IPS-NIHi7 (cell line): ENCODE results near the gene P2RY2.
A peak's percentile ranks its signal among the peaks of the same experiment; 100 is the strongest.

Source experiments
- DNase-seq: peaks from one replicate; pipeline ENCODE4 v3.0.0; 2012; ENCODE audit warnings: mixed read lengths; ENCODE audit errors: extremely low spot score

Gene P2RY2

DNA sequence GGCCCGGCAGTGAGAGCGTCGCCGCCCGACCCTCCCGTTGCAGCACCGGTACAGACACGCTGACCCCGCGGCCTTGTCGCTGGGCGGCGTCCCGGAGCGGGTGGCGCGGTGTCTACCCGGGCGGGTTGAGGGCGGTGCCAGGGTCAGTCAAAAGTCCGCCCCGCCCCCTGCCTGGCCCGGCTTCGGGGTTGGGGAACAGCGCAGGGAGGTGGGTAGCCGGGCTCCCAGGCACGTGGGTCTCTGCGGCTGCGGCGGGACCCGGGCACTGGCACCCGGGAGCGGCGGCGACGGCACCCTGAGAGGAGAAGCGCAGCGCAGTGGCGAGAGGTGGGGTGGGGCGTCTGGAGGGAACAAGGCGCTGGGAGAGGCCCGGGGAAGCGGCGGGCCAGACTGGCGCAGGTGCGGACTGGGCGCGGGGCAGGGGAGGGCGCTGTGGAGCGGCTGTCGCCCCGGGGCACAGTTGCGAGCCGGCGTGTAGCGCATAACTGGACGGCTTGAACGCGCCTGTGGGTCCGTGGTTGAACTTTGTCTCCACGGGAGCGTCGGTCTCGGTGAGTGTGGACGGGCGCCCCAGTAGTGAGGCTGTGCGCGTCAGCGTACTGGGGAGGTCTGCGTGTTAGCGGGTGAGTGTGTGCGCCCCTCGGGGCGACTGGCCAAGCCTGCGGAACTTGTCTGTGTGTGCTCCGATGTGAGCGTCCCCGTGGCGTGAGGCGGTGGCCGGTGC lies at the start of gene P2RY2:
TSS of gene P2RY2 (plus strand) at position 176 of the 724 bp plus-strand sequence. CDS start 15,879 bp downstream, outside the sequence.
- DNase-seq: peak; percentile 78

- no peak for DNase-seq
Measured at GRCh38 chr11:73168925-73169579, 49.0 kb upstream of the P2RY2 start.

- DNase-seq: no peak
Measured at GRCh38 chr11:73170140-73170539, 47.9 kb upstream of the P2RY2 start.

DNA sequence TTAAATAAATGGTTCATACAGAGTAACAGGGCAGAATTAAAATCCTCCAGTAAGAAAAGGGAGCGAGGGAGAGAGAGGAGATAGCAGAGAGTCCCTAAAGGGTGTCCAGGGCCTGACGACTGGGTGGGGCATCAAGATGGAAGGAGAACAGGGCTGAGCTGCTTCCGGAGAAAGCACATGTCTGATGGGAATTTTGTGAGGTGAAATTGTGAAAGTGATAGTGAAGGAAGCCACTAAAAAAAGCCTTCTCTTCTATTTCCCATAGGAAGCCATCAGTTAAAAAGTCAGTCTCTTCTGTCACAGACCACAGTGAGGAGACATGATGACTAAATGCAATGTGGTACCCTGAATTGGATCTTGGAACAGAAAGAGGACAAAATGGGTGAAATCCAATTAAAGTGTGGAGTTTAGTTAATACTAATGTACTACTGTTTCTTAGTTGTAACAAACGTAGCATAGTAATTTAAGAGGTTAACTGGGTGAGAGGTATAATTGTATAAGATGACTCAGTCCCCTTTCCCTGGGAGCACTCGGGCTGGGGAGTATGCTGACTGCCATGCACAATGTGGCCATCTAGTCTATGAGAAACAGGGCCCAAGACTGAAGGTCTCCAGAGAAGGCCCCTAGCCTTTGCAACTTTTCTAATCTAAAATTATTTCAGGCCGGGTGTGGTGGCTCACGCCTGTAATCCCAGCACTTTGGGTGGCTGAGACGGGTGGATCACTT lies 46.5 kb upstream of the P2RY2 start:
- DNase-seq: no peak

- no peak for DNase-seq
Measured at GRCh38 chr11:73172992-73173656, 45.0 kb upstream of the P2RY2 start.

GRCh38 chr11:73173755-73174494 lies 44.2 kb upstream of the P2RY2 start:
- no peak for DNase-seq

GRCh38 chr11:73174495-73174791 lies 43.6 kb upstream of the P2RY2 start:
- DNase-seq: no peak

GRCh38 chr11:73175551-73176144 lies 42.4 kb upstream of the P2RY2 start:
- DNase-seq: no peak

- DNase-seq: no peak
Measured at GRCh38 chr11:73176145-73176873, 41.8 kb upstream of the P2RY2 start.

DNA sequence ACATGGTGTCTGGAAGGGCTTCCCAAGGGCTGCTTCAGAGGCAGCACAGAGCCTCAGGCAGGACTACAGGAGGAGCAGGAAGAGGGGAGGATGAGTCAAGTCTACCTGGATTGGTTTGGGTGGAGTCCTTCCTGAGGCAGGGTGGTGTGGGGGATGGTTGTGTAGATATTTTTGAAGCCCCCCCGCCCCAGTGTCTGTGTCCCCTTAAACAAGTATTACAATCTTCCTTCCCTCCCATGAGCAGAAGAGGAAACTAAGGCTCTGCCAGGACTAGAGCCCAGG lies 41.3 kb upstream of the P2RY2 start:
- DNase-seq: no peak

DNA sequence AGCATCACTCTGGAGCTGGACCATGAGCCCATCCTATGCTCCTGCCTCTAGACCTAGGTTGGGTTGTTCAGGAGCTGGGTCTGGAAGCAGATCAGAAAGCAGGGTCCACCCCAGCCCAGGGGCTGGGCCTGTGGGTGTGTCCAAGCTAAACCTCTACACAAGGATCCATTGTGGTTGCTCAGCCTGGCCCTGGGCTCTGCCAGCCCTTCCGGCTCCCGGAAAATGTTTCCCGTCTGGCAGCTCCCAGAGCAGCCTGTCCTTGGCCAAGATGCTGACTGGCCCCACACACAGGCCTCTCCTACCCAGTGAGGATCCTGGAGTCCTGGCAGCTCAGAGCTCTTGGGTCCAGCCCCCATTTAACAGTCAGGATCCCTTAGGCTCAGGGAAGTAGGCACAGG lies 40.7 kb upstream of the P2RY2 start:
- DNase-seq: no peak

DNA sequence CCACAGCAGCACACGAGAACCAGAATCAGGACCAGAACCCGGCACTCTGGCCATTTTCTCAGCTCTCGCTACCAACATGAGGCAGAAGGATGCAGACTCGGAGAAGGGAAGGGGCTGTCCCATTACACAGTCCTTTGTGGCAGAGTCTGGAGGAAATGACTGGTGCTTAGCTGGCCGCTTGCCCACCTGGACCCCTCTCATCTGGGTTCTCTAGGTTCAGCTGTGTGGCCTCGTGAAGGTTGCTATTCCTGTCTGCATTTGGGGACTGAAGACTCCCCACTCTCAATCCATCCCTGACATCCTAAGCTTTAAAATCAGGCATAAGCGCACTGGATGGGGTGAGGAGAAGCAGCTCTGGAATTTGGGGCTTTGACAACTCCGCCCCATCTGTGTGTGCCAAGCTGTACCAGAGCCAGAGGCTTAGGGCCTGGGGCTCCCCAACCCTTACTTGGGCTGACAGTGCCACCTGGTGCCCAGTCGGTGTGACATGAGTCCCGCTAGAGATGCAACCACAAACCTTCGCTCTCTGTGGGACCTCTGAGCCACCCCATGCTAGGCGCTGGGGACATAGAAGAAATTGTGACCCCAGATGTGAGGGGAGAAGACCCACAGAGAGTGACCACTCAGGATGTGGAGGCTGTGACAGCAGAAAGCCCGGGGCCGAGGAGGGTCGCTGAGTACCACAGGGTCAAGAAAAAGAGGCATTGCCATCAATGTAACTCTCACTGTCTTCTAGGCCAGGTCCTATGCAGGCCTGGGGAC lies 40.1 kb upstream of the P2RY2 start:
- peak; percentile 92 for DNase-seq

DNA sequence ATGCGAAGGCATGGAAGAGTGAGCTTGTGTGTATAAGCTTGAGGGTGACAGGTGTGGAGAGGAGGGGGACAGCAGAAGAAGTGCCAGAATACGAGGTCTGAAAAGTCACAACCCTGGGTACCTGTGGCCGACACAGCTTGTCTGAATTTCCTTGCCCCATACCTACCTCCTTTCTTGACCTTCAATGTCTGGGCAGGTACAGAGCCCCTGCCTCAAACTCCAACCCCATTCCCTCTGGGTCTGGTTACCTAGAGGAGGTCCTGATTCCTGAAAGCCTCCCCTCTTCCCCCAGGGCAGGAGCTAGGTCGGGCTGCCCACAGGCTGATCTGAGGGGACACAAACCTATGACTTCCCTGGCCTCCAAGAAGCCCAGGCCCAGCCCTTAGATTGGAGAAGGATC lies 39.4 kb upstream of the P2RY2 start:
- DNase-seq: no peak

GRCh38 chr11:73182824-73183321 lies 35.2 kb upstream of the P2RY2 start:
- no peak for DNase-seq

GRCh38 chr11:73184953-73185671 lies 33.0 kb upstream of the P2RY2 start:
- peak; percentile 81 for DNase-seq

GRCh38 chr11:73185680-73186293 lies 32.3 kb upstream of the P2RY2 start:
- no peak for DNase-seq

- no peak for DNase-seq
Measured at GRCh38 chr11:73186294-73186850, 31.7 kb upstream of the P2RY2 start.

DNA sequence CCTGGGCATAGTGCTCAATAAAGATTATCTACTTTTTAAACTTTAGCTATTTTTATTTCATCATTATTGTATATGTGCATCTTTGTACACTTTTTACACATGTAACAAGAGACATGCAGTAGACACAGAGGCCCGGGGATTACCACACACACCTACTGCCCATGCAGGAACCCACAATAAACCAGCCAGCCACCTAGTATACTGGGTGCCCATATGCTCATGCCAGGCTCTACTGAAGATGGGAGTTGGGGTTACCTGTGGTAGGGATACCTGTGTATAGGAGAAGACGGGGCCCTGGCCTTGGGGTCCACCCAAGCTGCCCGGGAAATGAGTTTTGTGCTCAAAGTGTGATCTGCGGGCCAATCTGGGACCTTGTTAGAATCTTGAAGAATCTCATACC lies 31.2 kb upstream of the P2RY2 start:
- no peak for DNase-seq
